Measurements from ENCODE around the gene SIRT4.

GRCh38 chr12:120346681-120347080, 44.6 kb downstream of the SIRT4 start:
- no peak for TF ChIP-seq CTCF (IDR thresholded peaks at IDR 0.05)
- no peak for TF ChIP-seq ZFX (IDR thresholded peaks at IDR 0.05; ENCODE audit: borderline replicate concordance)

All from 22Rv1 (cell line).